GM12801 (cell line): Measurements from ENCODE around the gene CHCT1.

Experiments
- CTCF ChIP-seq: IDR thresholded peaks from one replicate; pipeline ENCODE4 v1.5.1; 2011; ENCODE audit warnings: control low read depth; ENCODE audit not compliant: insufficient read length; ENCODE audit errors: extremely low read depth

CHCT1 gene

GRCh38 chr17:60426596-60426995, 4.3 kb downstream of the CHCT1 start:
- TF ChIP-seq CTCF, result no peak

DNA sequence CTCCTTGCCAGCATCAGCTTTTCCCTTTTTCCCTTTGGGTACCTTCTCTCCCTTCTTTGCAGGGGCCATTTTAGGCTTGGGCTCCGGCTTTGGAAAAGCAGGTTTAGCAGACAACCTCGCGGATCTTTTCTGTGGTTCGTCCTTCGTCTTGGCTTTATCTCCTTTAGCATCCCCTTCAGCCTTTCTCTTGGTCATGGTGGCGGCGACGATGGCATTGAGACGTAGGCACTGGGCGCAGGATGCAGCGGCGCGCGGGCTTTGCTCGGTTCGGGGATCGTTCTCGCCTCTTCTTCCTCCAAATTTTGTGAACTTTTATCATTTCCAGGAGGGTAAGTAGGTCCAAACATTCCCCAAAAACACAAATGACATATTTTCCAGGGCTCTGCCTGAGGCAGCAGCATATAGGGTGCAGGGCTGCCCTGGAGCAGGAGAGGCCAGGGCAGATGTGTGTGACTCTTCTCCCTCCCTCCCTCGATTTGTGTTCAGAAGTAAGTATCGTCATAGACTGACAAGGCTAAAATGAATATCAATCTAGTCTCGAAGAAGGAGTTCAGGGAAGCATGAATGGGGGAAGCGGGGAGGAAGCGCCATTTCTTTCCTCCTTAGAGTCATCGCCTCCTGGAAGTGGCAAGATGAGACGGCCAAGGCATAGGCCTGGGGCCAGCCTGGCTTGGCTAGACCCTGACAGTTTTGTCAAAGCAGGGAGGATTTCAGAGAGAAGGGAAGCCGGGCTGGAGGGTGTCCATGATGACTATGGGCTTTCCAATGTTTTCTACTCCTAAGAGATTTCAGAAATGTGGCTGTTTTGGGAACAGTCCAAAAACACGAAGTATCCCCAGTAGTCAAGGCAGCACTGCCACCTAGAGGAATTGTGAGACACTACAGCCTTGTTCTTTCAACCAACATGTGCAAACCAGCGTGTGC, 13.2 kb downstream of the CHCT1 start:
- no peak for TF ChIP-seq CTCF

- no peak for TF ChIP-seq CTCF
These were observed 14.4 kb downstream of the CHCT1 start for GRCh38 chr17:60436676-60437075.

GRCh38 chr17:60439501-60439900, 17.2 kb downstream of the CHCT1 start:
- TF ChIP-seq CTCF, result no peak

DNA sequence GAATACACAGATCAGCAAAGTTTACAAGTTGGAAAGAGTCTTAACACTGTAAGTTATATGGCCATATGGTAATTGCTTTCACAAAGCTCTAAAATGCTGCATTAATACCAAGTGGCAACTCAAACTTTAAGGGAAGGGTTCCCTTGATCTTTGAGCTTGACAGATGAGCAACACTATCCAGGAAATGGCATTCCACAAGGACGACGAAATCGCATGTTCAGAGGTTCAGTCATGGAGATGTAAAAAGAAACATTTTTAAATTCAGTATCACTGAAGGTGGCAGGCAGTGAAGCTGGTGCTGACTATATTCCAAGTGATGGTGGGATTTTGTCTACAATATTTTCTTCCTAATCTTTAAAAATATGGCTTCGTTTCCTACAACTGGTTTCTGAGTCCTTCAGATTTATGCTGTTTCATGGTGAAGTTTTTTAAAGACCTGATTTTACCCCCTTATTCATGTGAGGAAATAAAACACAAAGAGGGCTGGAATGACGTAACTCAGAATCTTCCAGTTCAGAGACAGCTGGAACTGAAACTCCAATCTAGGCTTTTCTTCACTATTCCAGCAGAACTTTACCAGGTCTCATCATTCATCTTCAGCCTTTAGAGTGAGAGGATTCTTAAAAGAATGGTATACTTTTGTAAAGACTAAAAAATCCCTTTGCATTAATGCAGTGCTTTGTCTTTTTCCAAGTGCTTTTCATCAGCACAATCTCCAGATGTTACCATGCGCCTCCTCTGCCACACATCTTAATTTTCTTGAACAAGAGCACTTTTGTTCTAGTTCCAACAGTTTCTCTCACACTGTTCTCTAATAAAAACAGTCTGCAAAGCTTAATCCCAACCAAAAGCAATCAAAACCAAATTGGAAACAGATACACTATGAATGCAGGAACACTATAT, 20.2 kb downstream of the CHCT1 start:
- no peak for TF ChIP-seq CTCF

- no peak for TF ChIP-seq CTCF
These were observed 21.4 kb downstream of the CHCT1 start for GRCh38 chr17:60443713-60444112.

GRCh38 chr17:60445144-60445543, 22.9 kb downstream of the CHCT1 start:
- no peak for TF ChIP-seq CTCF
